C4-2B (cell line): Measurements from ENCODE around the gene MARCHF4.

Source experiments
- H3K27ac ChIP-seq: fragments of 450-650 bp; 2 replicates; pipeline ENCODE4 v1.5.1; 2017
- ZFX ChIP-seq: fragments of 450-650 bp; IDR thresholded peaks from 2 replicates; pipeline ENCODE4 v1.6.1; 2017
- TF ChIP-seq, protein P1 (sequence below): fragments of 450-650 bp; conservative IDR thresholded peaks from 2 replicates; pipeline ENCODE4 v1.5.1; 2017; ENCODE audit warnings: mild to moderate bottlenecking

The MARCHF4 gene

DNA sequence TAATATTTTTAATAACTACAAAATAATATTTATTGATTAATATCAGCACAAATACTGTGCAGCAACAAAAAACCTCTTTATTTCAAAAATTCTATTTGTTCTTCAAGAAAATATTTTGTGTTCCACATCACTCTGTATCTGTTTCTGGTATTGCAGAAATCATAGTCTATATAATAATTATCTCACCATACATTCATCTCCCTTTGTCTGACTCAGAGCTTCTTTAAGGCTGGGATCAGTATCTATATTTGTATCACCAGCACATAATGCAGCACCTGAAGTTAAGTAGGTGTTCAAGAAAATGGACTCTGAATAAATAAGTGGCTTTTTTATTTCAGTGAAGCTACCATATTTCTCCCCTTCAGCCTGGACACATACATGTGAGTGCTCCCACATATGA is 1.6 kb upstream of the MARCHF4 start:
- TF ChIP-seq, protein P1, sequence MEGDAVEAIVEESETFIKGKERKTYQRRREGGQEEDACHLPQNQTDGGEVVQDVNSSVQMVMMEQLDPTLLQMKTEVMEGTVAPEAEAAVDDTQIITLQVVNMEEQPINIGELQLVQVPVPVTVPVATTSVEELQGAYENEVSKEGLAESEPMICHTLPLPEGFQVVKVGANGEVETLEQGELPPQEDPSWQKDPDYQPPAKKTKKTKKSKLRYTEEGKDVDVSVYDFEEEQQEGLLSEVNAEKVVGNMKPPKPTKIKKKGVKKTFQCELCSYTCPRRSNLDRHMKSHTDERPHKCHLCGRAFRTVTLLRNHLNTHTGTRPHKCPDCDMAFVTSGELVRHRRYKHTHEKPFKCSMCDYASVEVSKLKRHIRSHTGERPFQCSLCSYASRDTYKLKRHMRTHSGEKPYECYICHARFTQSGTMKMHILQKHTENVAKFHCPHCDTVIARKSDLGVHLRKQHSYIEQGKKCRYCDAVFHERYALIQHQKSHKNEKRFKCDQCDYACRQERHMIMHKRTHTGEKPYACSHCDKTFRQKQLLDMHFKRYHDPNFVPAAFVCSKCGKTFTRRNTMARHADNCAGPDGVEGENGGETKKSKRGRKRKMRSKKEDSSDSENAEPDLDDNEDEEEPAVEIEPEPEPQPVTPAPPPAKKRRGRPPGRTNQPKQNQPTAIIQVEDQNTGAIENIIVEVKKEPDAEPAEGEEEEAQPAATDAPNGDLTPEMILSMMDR = no peak
- no peak for TF ChIP-seq ZFX
- no peak overlapping the region for H3K27ac ChIP-seq

DNA sequence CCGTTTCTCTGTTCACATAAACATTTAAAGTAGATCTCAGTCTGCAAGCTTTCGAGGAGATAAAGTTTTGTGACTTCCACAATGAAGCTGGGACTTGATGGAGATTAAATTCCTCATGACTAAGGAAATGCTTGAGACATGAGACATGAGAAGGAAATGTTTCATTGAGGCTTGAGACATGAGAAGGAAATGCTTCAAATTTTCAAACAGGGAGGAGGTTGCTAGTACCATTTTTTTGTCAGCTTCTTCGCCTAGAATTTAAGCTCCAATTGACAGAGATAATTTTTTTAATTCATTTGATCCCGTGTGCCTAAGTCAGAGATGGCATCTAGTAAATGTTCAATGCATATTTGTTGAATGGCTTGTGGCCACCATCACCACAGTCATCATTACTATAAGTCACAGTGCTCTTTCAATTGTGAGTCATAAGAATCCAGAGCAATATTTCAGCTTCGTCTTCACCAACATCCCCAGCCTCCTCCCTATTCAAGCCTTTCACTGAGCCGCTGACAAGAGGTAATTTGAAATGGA is 543 bp upstream of the MARCHF4 start:
- TF ChIP-seq ZFX = no peak
- TF ChIP-seq, protein P1 = no peak
- H3K27ac ChIP-seq = no peak overlapping the region

DNA sequence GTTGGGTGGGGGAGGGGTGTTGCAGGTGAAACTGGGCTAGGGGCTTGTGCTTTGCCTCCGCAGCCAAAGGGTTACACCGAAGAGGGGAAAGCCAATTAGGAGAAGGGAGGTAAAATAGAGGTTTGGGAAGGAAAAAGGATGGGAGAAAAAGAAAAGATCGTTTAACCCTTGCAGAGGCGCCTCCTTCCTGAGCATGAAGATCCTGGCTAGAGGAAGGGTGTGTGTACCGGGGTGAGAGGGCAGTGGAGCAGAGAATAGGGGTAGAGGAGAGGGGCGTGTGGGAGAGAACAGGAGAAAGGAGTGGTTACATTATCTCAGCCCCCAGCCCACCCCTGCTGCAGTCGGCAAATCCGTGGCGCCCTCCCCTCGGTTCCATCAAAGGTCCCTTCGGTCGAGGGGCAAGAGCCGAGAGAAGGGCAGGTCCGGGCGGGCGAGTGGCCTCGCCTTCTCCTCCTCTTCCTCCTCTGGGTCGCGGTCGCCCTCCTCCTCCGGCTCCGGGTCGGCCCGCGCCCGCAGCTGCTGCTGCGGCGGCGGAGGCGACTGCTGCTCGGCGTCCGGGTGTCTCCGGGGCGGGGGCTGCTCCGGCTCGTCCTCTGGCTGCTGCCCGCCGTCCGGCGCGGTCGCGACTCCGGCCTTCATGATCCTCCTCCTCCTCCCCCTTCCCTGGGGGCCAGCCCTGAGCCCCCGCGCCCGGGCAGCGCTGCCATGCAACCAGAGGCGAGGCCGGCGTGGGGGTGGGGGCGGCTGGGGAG is 1.1 kb downstream of the MARCHF4 start:
- no peak overlapping the region for H3K27ac ChIP-seq
- TF ChIP-seq, protein P1 = no peak
- no peak for TF ChIP-seq ZFX

DNA sequence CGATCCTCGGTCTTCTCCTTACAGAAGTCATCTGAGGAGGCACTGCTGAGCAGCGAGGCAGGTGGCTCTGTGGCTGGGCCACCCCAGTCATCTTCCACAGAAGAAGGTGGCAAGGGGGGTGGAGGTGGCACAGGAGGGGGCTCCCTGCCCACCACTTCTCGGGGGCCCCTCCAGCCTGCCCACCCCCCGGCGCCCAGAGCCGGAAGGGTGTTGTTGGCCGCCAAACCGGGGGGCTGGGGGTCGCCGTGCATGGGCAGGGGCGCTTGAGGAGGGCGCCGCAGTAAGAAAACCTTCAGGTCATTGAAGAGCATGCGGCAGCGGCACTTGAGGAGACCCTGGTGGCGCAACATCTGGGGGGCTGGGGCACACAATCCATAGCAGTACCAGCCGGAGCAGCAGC is 2.5 kb downstream of the MARCHF4 start:
- H3K27ac ChIP-seq = no peak overlapping the region
- TF ChIP-seq, protein P1 = no peak
- TF ChIP-seq ZFX = no peak

DNA sequence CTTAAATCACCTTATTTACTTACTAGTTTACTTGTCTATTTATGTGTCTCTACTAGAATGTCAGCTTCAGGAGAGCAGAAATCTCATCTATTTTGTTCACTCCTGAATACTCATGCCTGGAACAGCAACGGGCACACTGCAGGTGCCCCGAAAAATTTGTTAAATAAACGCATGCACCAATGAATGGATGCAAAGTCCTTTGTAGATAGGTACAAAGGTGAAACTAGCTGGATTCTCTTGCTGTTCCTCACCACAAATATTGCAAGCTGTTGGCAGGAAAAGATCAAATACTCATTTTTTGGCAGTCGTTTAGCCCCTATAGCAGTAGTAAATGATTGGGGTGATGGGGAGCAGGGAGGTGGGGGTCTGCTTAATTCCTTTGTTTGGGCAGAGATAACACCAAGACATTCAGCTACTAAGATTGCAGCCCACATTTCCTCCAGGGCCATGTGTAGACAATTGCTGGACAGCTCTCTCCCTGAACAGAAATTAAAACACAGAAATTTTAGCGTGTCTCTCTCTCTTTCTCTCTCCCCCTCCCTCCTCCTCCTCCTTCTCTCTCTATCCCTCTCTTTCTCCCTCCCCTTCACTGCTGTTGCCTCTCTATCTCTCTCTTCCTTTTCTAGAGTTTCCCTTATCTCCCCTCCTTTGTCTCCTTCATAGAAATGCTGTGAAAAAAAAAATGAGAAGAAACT is 5.4 kb downstream of the MARCHF4 start:
- TF ChIP-seq ZFX = no peak
- TF ChIP-seq, protein P1 = no peak
- no peak overlapping the region for H3K27ac ChIP-seq

DNA sequence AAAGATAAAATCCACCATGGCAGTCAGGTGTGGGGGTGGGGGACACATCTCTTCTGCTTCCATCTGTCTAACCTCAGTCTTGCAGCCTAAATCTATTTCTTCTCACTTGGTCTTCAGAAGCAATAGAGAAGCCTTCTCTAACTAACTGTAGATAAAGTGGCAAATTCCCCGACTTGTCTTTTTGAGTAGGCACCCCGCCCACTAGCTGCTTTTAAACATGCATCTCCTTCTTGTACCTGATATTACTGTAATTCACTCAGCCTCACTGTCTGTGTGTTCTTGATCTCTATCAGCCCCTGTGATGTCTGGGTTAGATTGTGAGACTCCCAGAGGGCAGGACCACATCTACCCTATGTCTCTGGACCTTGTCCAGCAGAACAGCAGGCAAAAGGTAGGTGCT is 6.8 kb downstream of the MARCHF4 start:
- no peak overlapping the region for H3K27ac ChIP-seq
- TF ChIP-seq, protein P1 = no peak
- no peak for TF ChIP-seq ZFX

DNA sequence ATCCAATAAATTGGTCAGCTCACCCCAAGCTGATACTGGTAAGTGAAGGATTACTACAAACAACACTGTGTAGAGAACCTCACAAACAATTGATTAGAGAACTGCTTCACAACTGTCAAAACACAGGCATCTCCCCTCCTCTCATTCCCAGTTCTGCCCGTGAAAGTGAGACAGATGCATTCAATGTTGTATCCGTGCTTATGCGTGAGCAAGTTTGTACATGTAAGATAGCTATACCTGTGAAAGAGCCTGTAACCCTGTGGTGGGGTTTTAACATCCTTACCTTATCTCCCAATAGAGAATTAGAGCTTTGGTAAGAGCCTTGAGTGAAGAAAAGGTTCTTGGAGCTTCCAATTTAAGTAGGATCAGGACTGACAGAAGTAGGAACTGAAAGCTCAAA is 9.1 kb downstream of the MARCHF4 start:
- TF ChIP-seq ZFX = no peak
- TF ChIP-seq, protein P1 = no peak
- no peak overlapping the region for H3K27ac ChIP-seq
